ENCODE measurements around the gene DLG4.
"Not testable (repeated sequence)": the region's sequence is repeated elsewhere in the genome, so short reads cannot be mapped to it uniquely, and the experiment has no call there.

Gene DLG4

DNA sequence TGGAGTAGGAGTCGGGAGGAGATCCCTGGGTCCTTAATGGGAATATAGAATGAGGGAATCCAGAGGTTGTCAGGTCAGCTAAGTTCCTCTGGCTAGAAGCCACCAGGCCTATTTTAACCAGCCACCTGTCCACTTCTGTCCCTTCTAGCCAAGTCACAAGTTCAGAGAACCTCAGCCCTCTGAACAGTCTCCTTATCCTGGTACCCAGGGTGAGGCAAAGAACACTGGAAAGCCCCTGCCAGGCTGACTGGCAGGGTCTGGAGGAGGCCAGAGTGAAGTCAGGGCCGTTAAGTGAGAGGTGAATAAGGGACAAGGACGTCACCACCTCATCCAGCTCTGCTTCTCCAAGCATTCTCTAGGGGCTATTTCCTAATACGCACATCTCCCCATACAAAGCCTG lies 29.2 kb upstream of the DLG4 start:
- DNase-seq, result no peak
- no peak overlapping the region for H3K27ac ChIP-seq (ENCODE audit: insufficient read depth, low read length, poor library complexity, severe bottlenecking)
- no peak overlapping the region for H3K4me3 ChIP-seq (ENCODE audit: insufficient read depth, low read depth, low read length, poor library complexity, severe bottlenecking)
- peaks cover 31% of the 10 kb centered on the region for H3K4me1 ChIP-seq (ENCODE audit: control insufficient read depth, insufficient read depth, low read length, poor library complexity, severe bottlenecking)
- H3K27me3 ChIP-seq (replicated peaks; ENCODE audit: control insufficient read depth, insufficient read depth, low read length, poor library complexity, severe bottlenecking), result no peaks in the 10 kb centered on the region
- H3K36me3 ChIP-seq (ENCODE audit: control insufficient read depth, insufficient read depth, low read length), result peaks cover 20% of the 10 kb centered on the region
- no peaks in the 10 kb centered on the region for H3K9me3 ChIP-seq (ENCODE audit: control insufficient read depth, low read length)

DNA sequence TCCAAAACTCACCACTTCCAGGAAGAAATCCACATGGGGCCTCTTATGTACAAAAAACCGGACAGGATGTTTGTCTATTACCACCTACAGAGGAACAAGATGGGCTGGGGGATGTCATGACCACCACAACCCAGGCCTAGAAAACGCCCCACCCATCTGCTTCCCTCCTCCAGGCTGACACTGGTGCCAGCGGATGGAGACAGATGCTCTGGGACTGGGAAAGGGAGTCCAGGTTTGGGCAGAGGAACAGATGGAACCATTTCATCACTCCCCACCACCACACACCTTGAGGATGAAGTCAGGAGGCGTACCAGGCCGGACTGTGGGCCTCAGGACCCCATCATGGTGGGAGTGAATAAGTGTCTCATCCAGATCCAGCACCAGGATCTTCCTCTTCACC lies 27.1 kb upstream of the DLG4 start:
- Histone ChIP-seq H3K4me3 (ENCODE audit: insufficient read depth, low read depth, low read length, poor library complexity, severe bottlenecking) (no peak overlapping the region), H3K36me3 (ENCODE audit: control insufficient read depth, insufficient read depth, low read length) (peaks cover 20% of the 10 kb centered on the region), H3K27me3 (replicated peaks; ENCODE audit: control insufficient read depth, insufficient read depth, low read length, poor library complexity, severe bottlenecking) (no peaks in the 10 kb centered on the region), H3K9me3 (ENCODE audit: control insufficient read depth, low read length) (no peaks in the 10 kb centered on the region), H3K4me1 (ENCODE audit: control insufficient read depth, insufficient read depth, low read length, poor library complexity, severe bottlenecking) (peaks cover 27% of the 10 kb centered on the region), H3K27ac (ENCODE audit: insufficient read depth, low read length, poor library complexity, severe bottlenecking) (no peak overlapping the region)
- DNase-seq, result no peak

DNA sequence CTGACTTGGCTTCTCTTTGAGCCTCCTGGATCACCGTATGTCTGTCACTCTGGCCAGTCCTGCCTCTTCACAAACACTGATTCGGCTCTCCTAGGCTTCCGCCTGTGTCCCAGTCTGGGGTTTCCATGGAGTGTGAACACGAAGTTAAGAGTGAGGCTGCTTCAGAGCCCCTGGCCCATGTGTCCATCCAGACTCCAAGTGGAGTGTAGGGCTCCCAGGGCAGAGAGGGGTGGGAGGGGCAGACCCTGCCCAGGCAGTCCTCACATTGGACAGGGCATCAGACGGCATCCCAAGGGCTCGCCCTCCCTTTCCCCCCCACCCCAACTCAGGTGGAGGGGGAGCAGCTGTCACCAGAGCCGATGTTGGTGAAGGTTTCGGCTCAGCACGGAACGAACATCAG lies 24.2 kb upstream of the DLG4 start:
- not testable (repeated sequence) for DNase-seq; H3K4me3 ChIP-seq (ENCODE audit: insufficient read depth, low read depth, low read length, poor library complexity, severe bottlenecking); H3K9me3 ChIP-seq (ENCODE audit: control insufficient read depth, low read length); H3K27me3 ChIP-seq (replicated peaks; ENCODE audit: control insufficient read depth, insufficient read depth, low read length, poor library complexity, severe bottlenecking)
- H3K4me1 ChIP-seq (ENCODE audit: control insufficient read depth, insufficient read depth, low read length, poor library complexity, severe bottlenecking), result peaks cover 26% of the 10 kb centered on the region
- H3K27ac ChIP-seq (ENCODE audit: insufficient read depth, low read length, poor library complexity, severe bottlenecking), result peak overlapping the region; percentile 94
- peaks cover 27% of the 10 kb centered on the region for H3K36me3 ChIP-seq (ENCODE audit: control insufficient read depth, insufficient read depth, low read length)

DNA sequence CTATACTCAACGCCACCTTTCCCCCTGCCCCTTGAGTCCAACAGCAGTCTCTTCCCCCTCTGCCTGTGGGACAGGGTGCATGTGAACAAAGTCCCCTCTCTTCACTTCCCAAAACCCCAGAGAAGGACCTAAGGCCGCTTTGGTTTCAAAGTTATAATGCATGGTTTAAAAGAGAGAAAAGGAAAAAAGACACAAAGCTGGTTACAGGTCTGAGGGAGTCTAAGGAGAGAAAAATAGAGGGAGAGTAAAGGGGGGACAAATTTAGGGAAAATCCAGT lies 23.8 kb upstream of the DLG4 start:
- H3K4me1 ChIP-seq (ENCODE audit: control insufficient read depth, insufficient read depth, low read length, poor library complexity, severe bottlenecking), result peaks cover 24% of the 10 kb centered on the region
- no peaks in the 10 kb centered on the region for H3K9me3 ChIP-seq (ENCODE audit: control insufficient read depth, low read length)
- DNase-seq, result no peak
- no peaks in the 10 kb centered on the region for H3K27me3 ChIP-seq (replicated peaks; ENCODE audit: control insufficient read depth, insufficient read depth, low read length, poor library complexity, severe bottlenecking)
- H3K27ac ChIP-seq (ENCODE audit: insufficient read depth, low read length, poor library complexity, severe bottlenecking), result peak overlapping the region; percentile 94
- H3K36me3 ChIP-seq (ENCODE audit: control insufficient read depth, insufficient read depth, low read length), result peaks cover 27% of the 10 kb centered on the region
- peak overlapping the region; percentile 88 for H3K4me3 ChIP-seq (ENCODE audit: insufficient read depth, low read depth, low read length, poor library complexity, severe bottlenecking)

DNA sequence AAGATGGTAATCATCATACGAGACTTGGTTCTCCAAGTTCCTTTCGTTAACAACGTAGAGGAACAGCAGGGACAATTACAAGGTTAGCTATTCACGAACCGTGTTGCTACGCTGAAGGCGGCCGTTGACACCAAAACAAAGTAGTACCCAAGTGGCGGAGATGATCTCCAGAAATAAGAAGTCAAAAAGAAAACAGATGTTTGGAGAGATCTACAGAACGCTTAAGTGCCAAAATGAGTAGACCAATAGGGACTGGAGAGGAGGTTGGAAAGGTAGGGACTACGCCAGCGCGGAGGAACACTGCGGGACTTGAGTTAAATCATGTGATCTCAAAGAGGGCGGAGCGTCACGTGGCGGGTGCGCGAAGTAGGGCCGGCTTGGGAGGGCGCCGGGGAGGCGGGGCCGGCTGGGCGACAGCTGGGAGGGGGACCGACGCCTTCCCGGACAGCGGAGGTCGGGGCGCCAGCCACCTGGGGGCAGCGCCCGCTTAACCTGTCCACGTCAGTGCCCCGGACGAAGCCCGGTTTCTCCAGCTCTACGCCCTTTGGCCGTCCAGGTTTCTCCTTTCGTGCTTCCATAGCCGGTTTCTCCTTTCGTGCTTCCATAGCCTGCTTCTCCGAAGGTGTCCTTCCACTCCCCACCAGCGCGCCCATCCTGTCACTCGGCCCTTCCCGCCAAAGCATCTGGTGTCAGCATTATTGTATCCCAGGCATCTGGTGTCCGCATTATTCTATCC lies 23.2 kb upstream of the DLG4 start:
- Histone ChIP-seq H3K36me3 (ENCODE audit: control insufficient read depth, insufficient read depth, low read length) (peaks cover 27% of the 10 kb centered on the region), H3K4me3 (ENCODE audit: insufficient read depth, low read depth, low read length, poor library complexity, severe bottlenecking) (peak overlapping the region; percentile 88), H3K4me1 (ENCODE audit: control insufficient read depth, insufficient read depth, low read length, poor library complexity, severe bottlenecking) (peaks cover 24% of the 10 kb centered on the region), H3K27me3 (replicated peaks; ENCODE audit: control insufficient read depth, insufficient read depth, low read length, poor library complexity, severe bottlenecking) (no peaks in the 10 kb centered on the region), H3K27ac (ENCODE audit: insufficient read depth, low read length, poor library complexity, severe bottlenecking) (peak overlapping the region; percentile 94), H3K9me3 (ENCODE audit: control insufficient read depth, low read length) (no peaks in the 10 kb centered on the region)
- DNase-seq, result peak; percentile 88 to 93 (median 88)

DNA sequence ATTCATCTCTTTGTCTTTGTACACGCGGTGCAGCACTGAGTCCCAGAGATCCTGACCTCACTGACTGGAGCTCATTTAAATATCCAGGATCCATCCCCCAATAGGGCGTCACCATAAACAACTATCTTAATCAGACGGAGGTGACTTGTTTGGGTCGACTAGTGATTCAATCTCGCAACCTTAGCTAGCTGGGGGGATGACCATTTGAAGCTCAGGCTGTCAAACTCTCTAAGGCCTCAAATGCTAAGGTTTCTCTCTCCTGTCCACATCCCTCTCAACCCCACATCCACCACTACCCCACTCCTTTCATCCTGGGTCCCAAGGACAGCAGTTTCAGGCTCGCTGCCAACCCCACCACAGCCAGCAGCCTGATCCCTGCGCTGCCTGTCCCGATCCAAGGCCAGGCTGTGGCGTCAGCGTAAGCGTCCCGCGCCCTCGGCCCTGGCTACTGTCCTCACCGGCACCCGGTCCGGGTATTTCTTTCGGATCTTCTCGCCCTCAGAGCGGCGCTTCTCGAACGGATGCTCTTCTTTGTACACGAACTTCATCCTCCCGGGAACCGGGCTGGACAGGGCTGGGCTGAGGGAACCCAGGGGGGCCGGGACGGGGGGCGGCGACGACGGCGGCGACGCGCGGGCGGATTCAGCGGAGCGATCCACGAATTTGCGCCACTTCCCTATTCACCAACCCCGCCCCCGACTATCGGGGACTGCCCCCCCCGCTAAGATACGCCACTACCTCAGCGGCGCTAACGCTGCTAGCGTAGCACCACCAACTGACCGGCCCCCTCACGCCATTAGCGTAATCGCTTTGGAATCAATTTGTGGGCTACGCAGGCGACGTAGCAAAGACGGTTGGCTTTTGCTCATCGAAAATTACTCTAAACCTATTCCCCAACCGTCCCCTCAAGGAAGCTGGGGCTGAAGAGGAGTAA lies 22.4 kb upstream of the DLG4 start, which contains the start of gene GABARAP:
TSS of gene GABARAP (minus strand) at position 667 of the 934 bp plus-strand sequence. CDS start at position 548, 119 bp downstream.
- Histone ChIP-seq H3K27ac (ENCODE audit: insufficient read depth, low read length, poor library complexity, severe bottlenecking) (peak within 1 kb of the TSS; percentile 94), H3K36me3 (ENCODE audit: control insufficient read depth, insufficient read depth, low read length) (peaks cover 27% of the 10 kb centered on the region), H3K4me1 (ENCODE audit: control insufficient read depth, insufficient read depth, low read length, poor library complexity, severe bottlenecking) (peaks cover 31% of the 10 kb centered on the region), H3K9me3 (ENCODE audit: control insufficient read depth, low read length) (no peaks in the 10 kb centered on the region), H3K4me3 (ENCODE audit: insufficient read depth, low read depth, low read length, poor library complexity, severe bottlenecking) (peak within 1 kb of the TSS; percentile 88), H3K27me3 (replicated peaks; ENCODE audit: control insufficient read depth, insufficient read depth, low read length, poor library complexity, severe bottlenecking) (no peaks in the 10 kb centered on the region)
- DNase-seq, result peak; percentile 89 to 90 (median 90)

DNA sequence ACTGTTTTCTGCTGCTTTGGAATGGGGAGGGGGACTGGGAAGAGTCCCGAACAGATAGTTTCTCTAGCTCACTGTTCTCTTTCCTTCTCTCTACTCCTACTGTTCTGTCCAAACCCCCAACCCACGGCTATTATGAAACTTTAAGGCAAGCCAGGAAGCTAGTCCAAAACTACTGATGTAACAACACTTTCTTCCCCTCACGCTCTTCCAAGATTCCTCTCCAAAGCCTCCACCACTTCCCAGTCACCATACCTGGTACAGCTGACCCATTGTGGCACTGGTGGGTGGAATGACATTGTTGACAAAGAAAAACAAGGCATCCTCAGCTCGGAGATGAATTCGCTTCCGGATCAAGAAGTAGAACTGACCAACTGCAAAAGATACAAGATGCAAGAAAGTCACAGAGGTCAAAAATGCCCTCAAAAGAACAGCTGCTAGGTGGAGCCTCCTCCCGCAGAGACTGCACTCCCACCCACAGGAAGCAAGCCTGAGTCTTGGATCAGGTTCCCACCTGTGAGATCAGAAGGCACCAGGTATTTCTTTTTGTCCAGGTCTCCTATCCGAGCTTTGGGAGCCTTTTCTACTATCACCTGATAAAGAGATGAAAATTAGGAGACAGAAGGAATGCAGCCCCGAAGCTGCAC lies 21.6 kb upstream of the DLG4 start:
- peaks cover 29% of the 10 kb centered on the region for H3K36me3 ChIP-seq (ENCODE audit: control insufficient read depth, insufficient read depth, low read length)
- no peaks in the 10 kb centered on the region for H3K27me3 ChIP-seq (replicated peaks; ENCODE audit: control insufficient read depth, insufficient read depth, low read length, poor library complexity, severe bottlenecking)
- peaks cover 31% of the 10 kb centered on the region for H3K4me1 ChIP-seq (ENCODE audit: control insufficient read depth, insufficient read depth, low read length, poor library complexity, severe bottlenecking)
- no peak for DNase-seq
- H3K27ac ChIP-seq (ENCODE audit: insufficient read depth, low read length, poor library complexity, severe bottlenecking), result peak overlapping the region; percentile 94
- no peaks in the 10 kb centered on the region for H3K9me3 ChIP-seq (ENCODE audit: control insufficient read depth, low read length)
- H3K4me3 ChIP-seq (ENCODE audit: insufficient read depth, low read depth, low read length, poor library complexity, severe bottlenecking), result peak overlapping the region; percentile 88

DNA sequence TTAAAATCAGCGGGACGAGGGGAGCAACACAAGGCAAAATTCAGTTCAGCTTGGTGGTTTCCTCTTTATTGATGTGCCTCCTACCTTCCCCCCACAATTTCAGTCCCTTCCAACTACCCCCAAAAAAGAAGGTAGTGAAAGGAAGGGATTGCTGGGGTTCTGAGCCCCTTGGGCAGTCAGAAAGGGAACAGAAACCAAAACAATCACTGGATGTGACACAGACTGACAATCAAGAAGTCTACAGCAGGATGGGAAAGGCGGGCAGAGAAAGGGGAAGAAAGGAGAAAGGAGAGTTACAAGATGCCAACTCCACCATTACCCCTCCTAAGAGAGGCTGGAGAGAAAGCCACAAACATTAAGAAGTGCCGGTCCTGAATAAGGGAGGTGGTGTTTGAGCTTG lies 20.7 kb upstream of the DLG4 start:
- Histone ChIP-seq H3K27me3 (replicated peaks; ENCODE audit: control insufficient read depth, insufficient read depth, low read length, poor library complexity, severe bottlenecking) (no peaks in the 10 kb centered on the region), H3K27ac (ENCODE audit: insufficient read depth, low read length, poor library complexity, severe bottlenecking) (no peak overlapping the region), H3K36me3 (ENCODE audit: control insufficient read depth, insufficient read depth, low read length) (peaks cover 29% of the 10 kb centered on the region), H3K4me3 (ENCODE audit: insufficient read depth, low read depth, low read length, poor library complexity, severe bottlenecking) (no peak overlapping the region), H3K9me3 (ENCODE audit: control insufficient read depth, low read length) (no peaks in the 10 kb centered on the region), H3K4me1 (ENCODE audit: control insufficient read depth, insufficient read depth, low read length, poor library complexity, severe bottlenecking) (peaks cover 31% of the 10 kb centered on the region)
- no peak for DNase-seq

DNA sequence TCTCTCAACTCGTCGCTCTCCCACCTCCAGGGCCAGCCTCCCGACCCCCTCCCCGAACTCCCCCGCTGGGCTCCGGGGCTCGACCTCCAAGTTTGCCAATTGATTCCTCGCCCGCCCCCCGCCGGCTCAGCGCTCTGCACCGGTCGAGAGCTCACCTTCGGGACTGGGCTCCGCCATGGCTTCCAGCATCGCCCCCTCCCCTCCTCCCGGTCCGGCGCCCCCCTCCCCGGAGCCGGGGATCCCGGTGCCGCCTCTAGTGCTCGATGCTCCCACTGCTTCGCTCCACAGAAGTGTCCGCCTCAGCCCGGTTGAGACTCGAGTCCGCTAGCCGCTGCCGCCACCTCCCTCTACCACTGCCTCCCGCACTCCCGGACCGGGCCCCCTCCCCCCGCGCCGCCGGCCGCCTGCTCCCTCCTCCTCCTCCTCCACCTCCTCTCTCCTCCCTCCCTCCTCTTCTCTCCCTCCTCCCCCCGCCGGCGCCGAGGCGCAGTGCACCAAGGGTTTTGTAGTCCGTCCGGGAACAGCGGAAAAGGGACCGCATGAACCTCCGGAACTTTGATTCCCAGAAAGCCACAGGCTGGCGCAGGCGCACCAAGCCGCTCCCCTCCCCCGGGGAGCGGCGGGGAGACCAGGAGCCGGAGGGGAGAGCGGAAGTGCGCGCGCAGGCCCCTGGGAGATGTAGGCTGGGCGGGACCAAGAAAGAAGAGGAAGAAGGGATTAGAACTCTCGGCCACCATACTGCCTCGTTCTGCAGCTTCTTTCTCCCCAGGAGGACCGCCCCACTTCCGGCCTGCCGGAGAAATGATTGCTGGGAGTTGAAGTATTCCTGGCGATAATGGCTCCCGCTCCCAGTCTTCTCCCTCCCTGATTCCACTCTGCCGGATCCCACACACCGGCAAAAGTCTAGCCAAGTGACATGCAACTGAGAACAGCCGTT lies 19.7 kb upstream of the DLG4 start, which contains the start of gene PHF23:
TSS of gene PHF23 (minus strand) at position 367 of the 937 bp plus-strand sequence. CDS start at position 189, 178 bp downstream.
- Histone ChIP-seq H3K27ac (ENCODE audit: insufficient read depth, low read length, poor library complexity, severe bottlenecking) (peak within 1 kb of the TSS; percentile 89), H3K27me3 (replicated peaks; ENCODE audit: control insufficient read depth, insufficient read depth, low read length, poor library complexity, severe bottlenecking) (no peaks in the 10 kb centered on the region), H3K9me3 (ENCODE audit: control insufficient read depth, low read length) (no peaks in the 10 kb centered on the region), H3K4me1 (ENCODE audit: control insufficient read depth, insufficient read depth, low read length, poor library complexity, severe bottlenecking) (peaks cover 40% of the 10 kb centered on the region), H3K4me3 (ENCODE audit: insufficient read depth, low read depth, low read length, poor library complexity, severe bottlenecking) (peak within 1 kb of the TSS; percentile 95), H3K36me3 (ENCODE audit: control insufficient read depth, insufficient read depth, low read length) (peaks cover 23% of the 10 kb centered on the region)
- DNase-seq, result peak; percentile 96 to 97 (median 97)
